HEK293 (cell line): ENCODE data around the gene MATR3.
A peak's percentile ranks its signal among the peaks of the same experiment; 100 is the strongest.

Experiments
- CTCF ChIA-PET: fragments of 350-600 bp; formaldehyde crosslinking; extraction: SDS; loops from one replicate; lab custom pipeline; 2021; ENCODE audit warnings: antibody characterized with exemption; lab: Yijun Ruan, JAX
- POLR2A ChIA-PET: fragments of 300-600 bp; formaldehyde crosslinking; extraction: SDS; loops from one replicate; lab custom pipeline; 2020; ENCODE audit warnings: antibody characterized with exemption, inconsistent platforms; lab: Yijun Ruan, JAX
- H3K27ac ChIP-seq: fragments of 200-500 bp; sonication (Bioruptor generic); 2 replicates; pipeline ENCODE4 v1.5.1; 2014; ENCODE audit warnings: low read depth, low read length, control low read depth, inconsistent platforms; ENCODE audit errors: extremely low read depth
- H3K36me3 ChIP-seq, 2 experiments: fragments of 200-500 bp in 1 of 2; sonication (Bioruptor generic) in 1 of 2; 1 replicate in 1 of 2; 2 replicates in 1 of 2; pipeline ENCODE4 v1.5.1; 2014 to 2017; ENCODE audit warnings: inconsistent platforms in 2 of 2, low read length in 2 of 2; ENCODE audit not compliant: control insufficient read depth in 2 of 2, insufficient read depth in 1 of 2
- H3K4me1 ChIP-seq: fragments of 200-500 bp; sonication (Bioruptor generic); 2 replicates; pipeline ENCODE4 v1.5.1; 2014; ENCODE audit warnings: mild to moderate bottlenecking, low read length, inconsistent platforms; ENCODE audit not compliant: control insufficient read depth, insufficient read depth
- H3K4me3 ChIP-seq: 2 replicates; pipeline ENCODE4 v1.5.1; 2011; ENCODE audit warnings: low read depth, mild to moderate bottlenecking, control low read depth, low read length, moderate library complexity
- H3K9me3 ChIP-seq: fragments of 200-500 bp; sonication (Bioruptor generic); 2 replicates; pipeline ENCODE4 v1.5.1; 2014; ENCODE audit warnings: low read depth, low read length, inconsistent platforms; ENCODE audit not compliant: control insufficient read depth, insufficient read depth
- GLI4 ChIP-seq: fragments of 450-650 bp; formaldehyde crosslinking; IDR thresholded peaks from 2 replicates; pipeline ENCODE4 v1.5.1; 2016; ENCODE audit warnings: missing biosample characterization, missing genetic modification characterization
- MYNN ChIP-seq: fragments of 450-650 bp; formaldehyde crosslinking; IDR thresholded peaks from 2 replicates; pipeline ENCODE4 v1.5.1; 2016; ENCODE audit warnings: missing biosample characterization, missing genetic modification characterization, borderline replicate concordance
- SP7 ChIP-seq: fragments of 450-650 bp; formaldehyde crosslinking; IDR thresholded peaks from 2 replicates; pipeline ENCODE4 v1.5.1; 2016; ENCODE audit warnings: missing biosample characterization, missing genetic modification characterization
- ZBTB21 ChIP-seq: fragments of 450-650 bp; formaldehyde crosslinking; IDR thresholded peaks from 2 replicates; pipeline ENCODE4 v1.5.1; 2017; ENCODE audit warnings: missing biosample characterization, missing genetic modification characterization
- ZBTB7A ChIP-seq: fragments of 450-650 bp; formaldehyde crosslinking; IDR thresholded peaks from 2 replicates; pipeline ENCODE4 v1.5.1; 2016; ENCODE audit warnings: low read depth, missing biosample characterization, missing genetic modification characterization
- ZFP3 ChIP-seq: fragments of 450-650 bp; formaldehyde crosslinking; IDR thresholded peaks from 2 replicates; pipeline ENCODE4 v1.5.1; 2016; ENCODE audit warnings: low read depth, missing biosample characterization, missing genetic modification characterization
- ZNF138 ChIP-seq: fragments of 450-650 bp; formaldehyde crosslinking; IDR thresholded peaks from 2 replicates; pipeline ENCODE4 v1.5.1; 2016; ENCODE audit warnings: missing biosample characterization, missing genetic modification characterization, borderline replicate concordance
- ZNF155 ChIP-seq: fragments of 450-650 bp; formaldehyde crosslinking; IDR thresholded peaks from 2 replicates; pipeline ENCODE4 v1.5.1; 2016; ENCODE audit warnings: missing biosample characterization, missing genetic modification characterization
- ZNF239 ChIP-seq: fragments of 450-650 bp; formaldehyde crosslinking; IDR thresholded peaks from 2 replicates; pipeline ENCODE4 v1.5.1; 2016; ENCODE audit warnings: missing biosample characterization, missing genetic modification characterization
- ZNF311 ChIP-seq: fragments of 450-650 bp; formaldehyde crosslinking; IDR thresholded peaks from 2 replicates; pipeline ENCODE4 v1.5.1; 2017; ENCODE audit warnings: missing biosample characterization, missing genetic modification characterization, borderline replicate concordance
- ZNF433 ChIP-seq: fragments of 450-650 bp; formaldehyde crosslinking; IDR thresholded peaks from 2 replicates; pipeline ENCODE4 v1.5.1; 2016; ENCODE audit warnings: missing biosample characterization, missing genetic modification characterization, low read depth
- ZNF707 ChIP-seq: fragments of 450-650 bp; formaldehyde crosslinking; IDR thresholded peaks from 2 replicates; pipeline ENCODE4 v1.5.1; 2016; ENCODE audit warnings: missing biosample characterization, missing genetic modification characterization
- ZNF768 ChIP-seq: fragments of 450-650 bp; formaldehyde crosslinking; IDR thresholded peaks from 2 replicates; pipeline ENCODE4 v1.5.1; 2018; ENCODE audit warnings: missing biosample characterization, mild to moderate bottlenecking, missing genetic modification characterization
- ZSCAN30 ChIP-seq: fragments of 450-650 bp; IDR thresholded peaks from 2 replicates; pipeline ENCODE4 v1.5.1; 2018; ENCODE audit warnings: missing biosample characterization, mild to moderate bottlenecking, missing genetic modification characterization, moderate library complexity
- TF ChIP-seq, protein P1 (sequence below): fragments of 450-650 bp; formaldehyde crosslinking; IDR thresholded peaks from 2 replicates; pipeline ENCODE4 v1.5.1; 2016; ENCODE audit warnings: missing biosample characterization, missing genetic modification characterization
- TF ChIP-seq, protein P2 (sequence below): fragments of 450-650 bp; formaldehyde crosslinking; IDR thresholded peaks from 2 replicates; pipeline ENCODE4 v1.5.1; 2017; ENCODE audit warnings: missing biosample characterization, missing genetic modification characterization
- TF ChIP-seq, protein P3 (sequence below): fragments of 450-650 bp; formaldehyde crosslinking; IDR thresholded peaks from 2 replicates; pipeline ENCODE4 v1.5.1; 2016; ENCODE audit warnings: missing biosample characterization, missing genetic modification characterization, borderline replicate concordance
- TF ChIP-seq, protein P4 (sequence below): fragments of 450-650 bp; formaldehyde crosslinking; IDR thresholded peaks from 2 replicates; pipeline ENCODE4 v1.5.1; 2016; ENCODE audit warnings: missing biosample characterization, missing genetic modification characterization
- TF ChIP-seq, protein P5 (sequence below): fragments of 450-650 bp; formaldehyde crosslinking; IDR thresholded peaks from 2 replicates; pipeline ENCODE4 v1.5.0; 2017; ENCODE audit warnings: missing biosample characterization, missing genetic modification characterization, borderline replicate concordance
- TF ChIP-seq, protein P6 (sequence below): fragments of 450-650 bp; IDR thresholded peaks from 2 replicates; pipeline ENCODE4 v1.5.1; 2018; ENCODE audit warnings: missing biosample characterization, mild to moderate bottlenecking, missing genetic modification characterization
- TF ChIP-seq, protein P7 (sequence below): fragments of 450-650 bp; formaldehyde crosslinking; IDR thresholded peaks from 2 replicates; pipeline ENCODE4 v1.5.1; 2017; ENCODE audit warnings: missing biosample characterization, missing genetic modification characterization

Gene MATR3, protein sequence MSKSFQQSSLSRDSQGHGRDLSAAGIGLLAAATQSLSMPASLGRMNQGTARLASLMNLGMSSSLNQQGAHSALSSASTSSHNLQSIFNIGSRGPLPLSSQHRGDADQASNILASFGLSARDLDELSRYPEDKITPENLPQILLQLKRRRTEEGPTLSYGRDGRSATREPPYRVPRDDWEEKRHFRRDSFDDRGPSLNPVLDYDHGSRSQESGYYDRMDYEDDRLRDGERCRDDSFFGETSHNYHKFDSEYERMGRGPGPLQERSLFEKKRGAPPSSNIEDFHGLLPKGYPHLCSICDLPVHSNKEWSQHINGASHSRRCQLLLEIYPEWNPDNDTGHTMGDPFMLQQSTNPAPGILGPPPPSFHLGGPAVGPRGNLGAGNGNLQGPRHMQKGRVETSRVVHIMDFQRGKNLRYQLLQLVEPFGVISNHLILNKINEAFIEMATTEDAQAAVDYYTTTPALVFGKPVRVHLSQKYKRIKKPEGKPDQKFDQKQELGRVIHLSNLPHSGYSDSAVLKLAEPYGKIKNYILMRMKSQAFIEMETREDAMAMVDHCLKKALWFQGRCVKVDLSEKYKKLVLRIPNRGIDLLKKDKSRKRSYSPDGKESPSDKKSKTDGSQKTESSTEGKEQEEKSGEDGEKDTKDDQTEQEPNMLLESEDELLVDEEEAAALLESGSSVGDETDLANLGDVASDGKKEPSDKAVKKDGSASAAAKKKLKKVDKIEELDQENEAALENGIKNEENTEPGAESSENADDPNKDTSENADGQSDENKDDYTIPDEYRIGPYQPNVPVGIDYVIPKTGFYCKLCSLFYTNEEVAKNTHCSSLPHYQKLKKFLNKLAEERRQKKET

DNA sequence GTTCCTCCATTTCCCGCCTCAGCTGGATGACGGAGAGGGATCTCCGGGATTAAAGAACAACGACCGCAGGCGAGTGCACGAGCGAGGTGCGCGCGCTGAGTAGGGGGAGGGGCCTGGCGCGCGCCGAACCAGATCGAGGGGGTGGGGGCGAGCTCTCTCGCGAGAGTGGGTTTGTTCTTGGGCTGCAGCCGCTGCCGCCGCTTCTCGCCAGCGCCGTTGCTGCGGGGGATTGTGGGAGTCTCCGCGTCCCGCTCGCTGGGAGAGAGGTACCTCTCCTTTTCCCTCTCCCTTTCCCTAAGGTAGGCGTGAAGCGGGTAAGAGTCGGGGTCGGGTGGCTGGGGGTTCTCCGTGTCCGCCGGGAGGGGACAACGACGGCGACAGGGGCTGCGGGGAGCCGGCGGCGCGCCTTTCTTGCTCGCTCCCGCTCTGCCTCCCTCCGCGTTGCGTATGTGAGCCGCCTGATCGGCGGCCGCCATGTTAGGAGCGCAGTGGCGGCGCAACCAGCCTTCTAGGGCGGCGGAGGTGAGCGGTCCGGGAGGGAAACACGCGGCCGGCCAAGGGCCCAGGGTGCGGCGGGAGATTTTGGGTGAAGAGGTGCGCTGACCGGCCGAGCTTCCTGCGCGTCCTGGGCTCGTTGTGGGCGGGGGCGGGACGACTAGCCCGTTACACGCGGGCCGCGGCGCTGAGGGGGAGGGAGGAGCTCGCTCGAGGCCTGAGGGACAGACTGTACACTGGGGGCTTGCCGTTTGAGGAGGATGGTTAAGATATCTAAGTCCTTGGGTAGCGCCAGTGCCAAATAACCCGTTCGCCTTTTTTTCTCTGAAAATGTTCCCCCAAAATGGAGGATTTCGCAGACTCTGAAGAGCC is at the start of gene MATR3:
Gene MATR3, plus strand, starts transcription at position 234 of the 867 bp plus-strand sequence. CDS start 13,676 bp downstream, outside the sequence.
- H3K9me3 ChIP-seq, result no peaks in the 10 kb centered on the region
- ChIA-PET POLR2A (interaction anchor here (0.6 to 2.6 kb wide), 34 partner anchors 9 to 751 kb away, joined by 3 to 62 read pairs (median 4); partner anchors contain the start of genes CTNNA1, DNAJC18, ETF1 and HSPA9), CTCF (interaction anchor here (0.6 to 1.8 kb wide), 8 partner anchors 9 to 1122 kb away, joined by 3 to 6 read pairs (median 4); partner anchors contain the start of gene PAIP2)
- H3K4me1 ChIP-seq, result peaks cover 30% of the 10 kb centered on the region
- peaks cover 0 to 3% of the 10 kb centered on the region in 2 experiments; a peak in 2 of 3 replicates for H3K36me3 ChIP-seq
- peak within 1 kb of the TSS; percentile 100 for H3K27ac ChIP-seq
- peak within 1 kb of the TSS; percentile 93 for H3K4me3 ChIP-seq
- TF ChIP-seq ZFP3 (tag by site-specific recombination) (no peak), ZNF768 (tag by site-specific recombination) (no peak), GLI4 (tag by site-specific recombination) (peak; percentile 15; the same call in 1 of the 2 replicates), ZNF433 (tag by site-specific recombination) (no peak), SP7 (peak; percentile 85), ZNF707 (tag by site-specific recombination) (no peak), ZSCAN30 (tag by site-specific recombination) (no peak; the same call in 1 of the 2 replicates), ZNF239 (tag by site-specific recombination) (no peak), ZNF138 (tag by site-specific recombination) (no peak), MYNN (tag by site-specific recombination) (no peak), ZNF155 (tag by site-specific recombination) (no peak), ZNF311 (tag by site-specific recombination) (no peak), ZBTB21 (tag by site-specific recombination) (peak; percentile 87), ZBTB7A (tag by site-specific recombination) (peak; percentile 80; the same call in 1 of the 2 replicates)
- TF ChIP-seq, protein P1, sequence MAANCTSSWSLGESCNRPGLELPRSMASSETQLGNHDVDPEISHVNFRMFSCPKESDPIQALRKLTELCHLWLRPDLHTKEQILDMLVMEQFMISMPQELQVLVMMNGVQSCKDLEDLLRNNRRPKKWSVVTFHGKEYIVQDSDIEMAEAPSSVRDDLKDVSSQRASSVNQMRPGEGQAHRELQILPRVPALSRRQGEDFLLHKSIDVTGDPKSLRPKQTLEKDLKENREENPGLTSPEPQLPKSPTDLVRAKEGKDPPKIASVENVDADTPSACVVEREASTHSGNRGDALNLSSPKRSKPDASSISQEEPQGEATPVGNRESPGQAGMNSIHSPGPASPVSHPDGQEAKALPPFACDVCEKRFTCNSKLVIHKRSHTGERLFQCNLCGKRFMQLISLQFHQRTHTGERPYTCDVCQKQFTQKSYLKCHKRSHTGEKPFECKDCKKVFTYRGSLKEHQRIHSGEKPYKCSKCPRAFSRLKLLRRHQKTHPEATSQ, result peak; percentile 78
- TF ChIP-seq, protein P2, sequence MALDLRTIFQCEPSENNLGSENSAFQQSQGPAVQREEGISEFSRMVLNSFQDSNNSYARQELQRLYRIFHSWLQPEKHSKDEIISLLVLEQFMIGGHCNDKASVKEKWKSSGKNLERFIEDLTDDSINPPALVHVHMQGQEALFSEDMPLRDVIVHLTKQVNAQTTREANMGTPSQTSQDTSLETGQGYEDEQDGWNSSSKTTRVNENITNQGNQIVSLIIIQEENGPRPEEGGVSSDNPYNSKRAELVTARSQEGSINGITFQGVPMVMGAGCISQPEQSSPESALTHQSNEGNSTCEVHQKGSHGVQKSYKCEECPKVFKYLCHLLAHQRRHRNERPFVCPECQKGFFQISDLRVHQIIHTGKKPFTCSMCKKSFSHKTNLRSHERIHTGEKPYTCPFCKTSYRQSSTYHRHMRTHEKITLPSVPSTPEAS (tag by site-specific recombination), result no peak
- TF ChIP-seq, protein P3, sequence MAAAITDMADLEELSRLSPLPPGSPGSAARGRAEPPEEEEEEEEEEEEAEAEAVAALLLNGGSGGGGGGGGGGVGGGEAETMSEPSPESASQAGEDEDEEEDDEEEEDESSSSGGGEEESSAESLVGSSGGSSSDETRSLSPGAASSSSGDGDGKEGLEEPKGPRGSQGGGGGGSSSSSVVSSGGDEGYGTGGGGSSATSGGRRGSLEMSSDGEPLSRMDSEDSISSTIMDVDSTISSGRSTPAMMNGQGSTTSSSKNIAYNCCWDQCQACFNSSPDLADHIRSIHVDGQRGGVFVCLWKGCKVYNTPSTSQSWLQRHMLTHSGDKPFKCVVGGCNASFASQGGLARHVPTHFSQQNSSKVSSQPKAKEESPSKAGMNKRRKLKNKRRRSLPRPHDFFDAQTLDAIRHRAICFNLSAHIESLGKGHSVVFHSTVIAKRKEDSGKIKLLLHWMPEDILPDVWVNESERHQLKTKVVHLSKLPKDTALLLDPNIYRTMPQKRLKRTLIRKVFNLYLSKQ (tag by site-specific recombination), result no peak
- TF ChIP-seq, protein P4, sequence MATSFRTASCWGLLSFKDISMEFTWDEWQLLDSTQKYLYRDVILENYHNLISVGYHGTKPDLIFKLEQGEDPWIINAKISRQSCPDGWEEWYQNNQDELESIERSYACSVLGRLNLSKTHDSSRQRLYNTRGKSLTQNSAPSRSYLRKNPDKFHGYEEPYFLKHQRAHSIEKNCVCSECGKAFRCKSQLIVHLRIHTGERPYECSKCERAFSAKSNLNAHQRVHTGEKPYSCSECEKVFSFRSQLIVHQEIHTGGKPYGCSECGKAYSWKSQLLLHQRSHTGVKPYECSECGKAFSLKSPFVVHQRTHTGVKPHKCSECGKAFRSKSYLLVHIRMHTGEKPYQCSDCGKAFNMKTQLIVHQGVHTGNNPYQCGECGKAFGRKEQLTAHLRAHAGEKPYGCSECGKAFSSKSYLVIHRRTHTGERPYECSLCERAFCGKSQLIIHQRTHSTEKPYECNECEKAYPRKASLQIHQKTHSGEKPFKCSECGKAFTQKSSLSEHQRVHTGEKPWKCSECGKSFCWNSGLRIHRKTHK (tag by site-specific recombination), result no peak
- TF ChIP-seq, protein P5, sequence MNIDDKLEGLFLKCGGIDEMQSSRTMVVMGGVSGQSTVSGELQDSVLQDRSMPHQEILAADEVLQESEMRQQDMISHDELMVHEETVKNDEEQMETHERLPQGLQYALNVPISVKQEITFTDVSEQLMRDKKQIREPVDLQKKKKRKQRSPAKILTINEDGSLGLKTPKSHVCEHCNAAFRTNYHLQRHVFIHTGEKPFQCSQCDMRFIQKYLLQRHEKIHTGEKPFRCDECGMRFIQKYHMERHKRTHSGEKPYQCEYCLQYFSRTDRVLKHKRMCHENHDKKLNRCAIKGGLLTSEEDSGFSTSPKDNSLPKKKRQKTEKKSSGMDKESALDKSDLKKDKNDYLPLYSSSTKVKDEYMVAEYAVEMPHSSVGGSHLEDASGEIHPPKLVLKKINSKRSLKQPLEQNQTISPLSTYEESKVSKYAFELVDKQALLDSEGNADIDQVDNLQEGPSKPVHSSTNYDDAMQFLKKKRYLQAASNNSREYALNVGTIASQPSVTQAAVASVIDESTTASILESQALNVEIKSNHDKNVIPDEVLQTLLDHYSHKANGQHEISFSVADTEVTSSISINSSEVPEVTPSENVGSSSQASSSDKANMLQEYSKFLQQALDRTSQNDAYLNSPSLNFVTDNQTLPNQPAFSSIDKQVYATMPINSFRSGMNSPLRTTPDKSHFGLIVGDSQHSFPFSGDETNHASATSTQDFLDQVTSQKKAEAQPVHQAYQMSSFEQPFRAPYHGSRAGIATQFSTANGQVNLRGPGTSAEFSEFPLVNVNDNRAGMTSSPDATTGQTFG (tag by site-specific recombination), result no peak; the same call in 1 of the 2 replicates
- TF ChIP-seq, protein P6, sequence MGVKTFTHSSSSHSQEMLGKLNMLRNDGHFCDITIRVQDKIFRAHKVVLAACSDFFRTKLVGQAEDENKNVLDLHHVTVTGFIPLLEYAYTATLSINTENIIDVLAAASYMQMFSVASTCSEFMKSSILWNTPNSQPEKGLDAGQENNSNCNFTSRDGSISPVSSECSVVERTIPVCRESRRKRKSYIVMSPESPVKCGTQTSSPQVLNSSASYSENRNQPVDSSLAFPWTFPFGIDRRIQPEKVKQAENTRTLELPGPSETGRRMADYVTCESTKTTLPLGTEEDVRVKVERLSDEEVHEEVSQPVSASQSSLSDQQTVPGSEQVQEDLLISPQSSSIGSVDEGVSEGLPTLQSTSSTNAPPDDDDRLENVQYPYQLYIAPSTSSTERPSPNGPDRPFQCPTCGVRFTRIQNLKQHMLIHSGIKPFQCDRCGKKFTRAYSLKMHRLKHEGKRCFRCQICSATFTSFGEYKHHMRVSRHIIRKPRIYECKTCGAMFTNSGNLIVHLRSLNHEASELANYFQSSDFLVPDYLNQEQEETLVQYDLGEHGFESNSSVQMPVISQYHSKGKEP (tag by site-specific recombination), result peak; percentile 64; the same call in 1 of the 2 replicates
- TF ChIP-seq, protein P7, sequence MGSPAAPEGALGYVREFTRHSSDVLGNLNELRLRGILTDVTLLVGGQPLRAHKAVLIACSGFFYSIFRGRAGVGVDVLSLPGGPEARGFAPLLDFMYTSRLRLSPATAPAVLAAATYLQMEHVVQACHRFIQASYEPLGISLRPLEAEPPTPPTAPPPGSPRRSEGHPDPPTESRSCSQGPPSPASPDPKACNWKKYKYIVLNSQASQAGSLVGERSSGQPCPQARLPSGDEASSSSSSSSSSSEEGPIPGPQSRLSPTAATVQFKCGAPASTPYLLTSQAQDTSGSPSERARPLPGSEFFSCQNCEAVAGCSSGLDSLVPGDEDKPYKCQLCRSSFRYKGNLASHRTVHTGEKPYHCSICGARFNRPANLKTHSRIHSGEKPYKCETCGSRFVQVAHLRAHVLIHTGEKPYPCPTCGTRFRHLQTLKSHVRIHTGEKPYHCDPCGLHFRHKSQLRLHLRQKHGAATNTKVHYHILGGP (tag by site-specific recombination), result no peak
